Nephron progenitor cell (in vitro differentiated cells): Measurements from ENCODE around the gene GFER.
A peak's percentile ranks its signal among the peaks of the same experiment; 100 is the strongest.

ENCODE experiments used
- DNase-seq: peaks from one replicate; pipeline ENCODE4 v3.0.0; 2021
- H3K27ac Mint-ChIP-seq: 2 replicates; pipeline ENCODE4 v1.8.0; 2021; ENCODE audit warnings: mild to moderate bottlenecking, moderate library complexity, mixed read lengths
- H3K27me3 Mint-ChIP-seq: 2 replicates; pipeline ENCODE4 v1.8.0; 2021; ENCODE audit warnings: mild to moderate bottlenecking, low read depth, mixed read lengths; ENCODE audit not compliant: poor library complexity
- H3K36me3 Mint-ChIP-seq: 2 replicates; pipeline ENCODE4 v1.8.0; 2021; ENCODE audit warnings: low read depth, mixed read lengths
- H3K4me1 Mint-ChIP-seq: 2 replicates; pipeline ENCODE4 v1.8.0; 2021; ENCODE audit warnings: mixed read lengths
- H3K4me3 Mint-ChIP-seq: 2 replicates; pipeline ENCODE4 v1.8.0; 2021; ENCODE audit warnings: mild to moderate bottlenecking, moderate library complexity, mixed read lengths
- H3K9me3 Mint-ChIP-seq: 2 replicates; pipeline ENCODE4 v1.8.0; 2021; ENCODE audit warnings: mild to moderate bottlenecking, moderate library complexity, mixed read lengths
- TF ChIP-seq, protein P1 (sequence below): fragments of 200-600 bp; sonication (generic); IDR thresholded peaks from 2 replicates; pipeline ENCODE4 v1.5.0; 2021; ENCODE audit warnings: antibody characterized with exemption

GFER gene

DNA sequence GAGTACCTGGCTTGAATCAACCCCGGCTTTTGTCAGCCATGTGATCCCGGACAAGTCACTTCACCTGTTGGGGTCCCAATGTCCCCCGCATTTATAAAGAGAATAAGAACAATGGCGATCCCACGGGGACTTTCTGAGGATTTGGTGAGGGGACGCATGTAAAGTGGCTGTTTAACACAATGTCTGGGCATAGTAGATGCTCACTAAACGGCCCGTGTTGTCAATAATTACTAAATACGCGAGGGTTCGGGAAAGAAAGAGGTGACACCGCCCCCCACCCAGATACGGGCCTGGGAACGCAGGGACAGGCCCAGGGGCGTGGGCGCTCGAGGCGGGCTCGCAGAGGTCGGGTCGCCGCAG is 7.6 kb downstream of the GFER start:
- Mint-ChIP-seq H3K36me3 (peaks cover 19% of the 10 kb centered on the region), H3K4me3 (peak overlapping the region; percentile 52), H3K9me3 (no peaks in the 10 kb centered on the region), H3K27ac (no peak overlapping the region), H3K4me1 (peaks cover 16% of the 10 kb centered on the region), H3K27me3 (peaks cover 59% of the 10 kb centered on the region)
- DNase-seq, result no peak
- TF ChIP-seq, protein P1, sequence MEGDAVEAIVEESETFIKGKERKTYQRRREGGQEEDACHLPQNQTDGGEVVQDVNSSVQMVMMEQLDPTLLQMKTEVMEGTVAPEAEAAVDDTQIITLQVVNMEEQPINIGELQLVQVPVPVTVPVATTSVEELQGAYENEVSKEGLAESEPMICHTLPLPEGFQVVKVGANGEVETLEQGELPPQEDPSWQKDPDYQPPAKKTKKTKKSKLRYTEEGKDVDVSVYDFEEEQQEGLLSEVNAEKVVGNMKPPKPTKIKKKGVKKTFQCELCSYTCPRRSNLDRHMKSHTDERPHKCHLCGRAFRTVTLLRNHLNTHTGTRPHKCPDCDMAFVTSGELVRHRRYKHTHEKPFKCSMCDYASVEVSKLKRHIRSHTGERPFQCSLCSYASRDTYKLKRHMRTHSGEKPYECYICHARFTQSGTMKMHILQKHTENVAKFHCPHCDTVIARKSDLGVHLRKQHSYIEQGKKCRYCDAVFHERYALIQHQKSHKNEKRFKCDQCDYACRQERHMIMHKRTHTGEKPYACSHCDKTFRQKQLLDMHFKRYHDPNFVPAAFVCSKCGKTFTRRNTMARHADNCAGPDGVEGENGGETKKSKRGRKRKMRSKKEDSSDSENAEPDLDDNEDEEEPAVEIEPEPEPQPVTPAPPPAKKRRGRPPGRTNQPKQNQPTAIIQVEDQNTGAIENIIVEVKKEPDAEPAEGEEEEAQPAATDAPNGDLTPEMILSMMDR, result no peak

DNA sequence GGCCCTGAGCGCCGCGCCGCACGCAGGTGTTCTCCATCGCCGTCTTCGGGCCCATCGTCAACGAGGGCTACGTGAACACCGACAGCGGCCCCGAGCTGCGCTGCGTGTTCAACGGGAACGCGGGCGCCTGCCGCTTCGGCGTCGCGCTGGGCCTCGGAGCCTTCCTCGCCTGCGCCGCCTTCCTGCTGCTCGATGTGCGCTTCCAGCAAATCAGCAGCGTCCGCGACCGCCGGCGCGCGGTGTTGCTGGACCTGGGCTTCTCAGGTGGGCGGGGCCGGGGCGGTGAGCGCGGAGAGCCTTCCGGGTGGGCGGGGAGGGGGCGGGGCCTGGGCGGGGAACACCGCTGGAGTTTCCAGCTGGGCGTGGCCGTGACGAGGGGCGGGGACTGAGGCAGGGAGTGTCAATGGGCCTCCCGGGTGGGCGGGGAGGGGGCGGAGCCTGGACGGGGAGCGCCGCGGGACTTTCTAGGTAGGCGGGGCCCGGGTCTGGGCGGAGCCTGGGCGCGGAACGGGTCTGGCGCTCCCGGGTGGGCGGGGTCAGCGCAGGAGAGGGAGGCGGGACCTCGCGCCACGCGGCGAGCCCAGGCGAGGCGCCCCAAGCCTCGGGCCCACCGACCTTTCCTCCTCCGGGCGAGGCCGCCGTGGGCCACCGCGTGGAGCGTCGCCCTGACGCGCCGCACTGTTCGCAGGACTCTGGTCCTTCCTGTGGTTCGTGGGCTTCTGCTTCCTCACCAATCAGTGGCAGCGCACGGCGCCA is 8.1 kb downstream of the GFER start:
- peak; percentile 94 for DNase-seq
- Mint-ChIP-seq H3K27ac (no peak overlapping the region), H3K36me3 (peaks cover 14% of the 10 kb centered on the region), H3K9me3 (no peaks in the 10 kb centered on the region), H3K4me3 (no peak overlapping the region), H3K27me3 (peaks cover 54% of the 10 kb centered on the region), H3K4me1 (peaks cover 16% of the 10 kb centered on the region)
- TF ChIP-seq, protein P1, result no peak

DNA sequence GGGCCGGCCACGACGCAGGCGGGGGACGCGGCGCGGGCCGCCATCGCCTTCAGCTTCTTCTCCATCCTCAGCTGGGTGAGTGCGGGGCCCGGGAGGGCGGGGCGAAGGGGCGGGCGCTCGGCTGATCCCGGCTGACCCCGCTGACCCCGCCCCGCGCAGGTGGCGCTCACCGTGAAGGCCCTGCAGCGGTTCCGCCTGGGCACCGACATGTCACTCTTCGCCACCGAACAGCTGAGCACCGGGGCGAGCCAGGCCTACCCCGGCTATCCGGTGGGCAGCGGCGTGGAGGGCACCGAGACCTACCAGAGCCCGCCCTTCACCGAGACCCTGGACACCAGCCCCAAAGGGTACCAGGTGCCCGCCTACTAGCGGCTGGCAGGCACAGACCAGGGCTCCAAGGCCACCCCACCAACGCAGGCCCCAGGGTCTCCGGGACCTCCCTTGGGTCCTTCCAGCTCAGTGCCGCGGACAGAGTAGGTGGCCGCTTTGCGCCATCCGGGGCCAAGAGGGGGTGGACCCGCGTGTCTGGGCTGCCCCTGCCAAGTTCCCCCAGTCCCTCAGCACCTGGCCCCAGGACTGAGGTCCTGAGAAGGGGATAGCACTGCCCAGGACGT is 8.8 kb downstream of the GFER start:
- DNase-seq, result no peak
- no peak overlapping the region for H3K4me3 Mint-ChIP-seq
- peaks cover 50% of the 10 kb centered on the region for H3K27me3 Mint-ChIP-seq
- peaks cover 15% of the 10 kb centered on the region for H3K36me3 Mint-ChIP-seq
- H3K4me1 Mint-ChIP-seq, result peaks cover 16% of the 10 kb centered on the region
- H3K9me3 Mint-ChIP-seq, result no peaks in the 10 kb centered on the region
- TF ChIP-seq, protein P1, result no peak
- no peak overlapping the region for H3K27ac Mint-ChIP-seq

DNA sequence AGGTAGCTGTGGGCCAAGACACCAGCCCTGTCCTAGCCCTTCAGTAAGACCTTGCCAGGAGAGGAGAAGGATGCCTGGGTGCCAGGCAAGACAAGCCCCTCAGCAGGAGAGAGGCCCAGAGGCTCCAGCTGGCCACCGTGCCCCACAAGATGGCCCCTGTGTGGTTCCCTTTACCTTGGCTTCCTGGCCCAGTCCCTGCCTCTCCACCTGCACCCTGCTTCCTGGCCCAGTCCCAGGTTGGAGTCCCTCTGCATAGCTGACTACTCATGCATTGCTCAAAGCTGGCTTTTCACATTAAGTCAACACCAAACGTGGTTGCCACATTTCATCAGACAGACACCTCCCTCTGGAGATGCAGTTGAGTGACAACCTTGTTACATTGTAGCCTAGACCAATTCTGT is 9.7 kb downstream of the GFER start:
- H3K36me3 Mint-ChIP-seq, result peaks cover 18% of the 10 kb centered on the region
- H3K9me3 Mint-ChIP-seq, result no peaks in the 10 kb centered on the region
- DNase-seq, result no peak
- peaks cover 40% of the 10 kb centered on the region for H3K27me3 Mint-ChIP-seq
- H3K4me1 Mint-ChIP-seq, result peaks cover 12% of the 10 kb centered on the region
- no peak overlapping the region for H3K27ac Mint-ChIP-seq
- peak overlapping the region; percentile 44 for H3K4me3 Mint-ChIP-seq
- TF ChIP-seq, protein P1, result no peak

DNA sequence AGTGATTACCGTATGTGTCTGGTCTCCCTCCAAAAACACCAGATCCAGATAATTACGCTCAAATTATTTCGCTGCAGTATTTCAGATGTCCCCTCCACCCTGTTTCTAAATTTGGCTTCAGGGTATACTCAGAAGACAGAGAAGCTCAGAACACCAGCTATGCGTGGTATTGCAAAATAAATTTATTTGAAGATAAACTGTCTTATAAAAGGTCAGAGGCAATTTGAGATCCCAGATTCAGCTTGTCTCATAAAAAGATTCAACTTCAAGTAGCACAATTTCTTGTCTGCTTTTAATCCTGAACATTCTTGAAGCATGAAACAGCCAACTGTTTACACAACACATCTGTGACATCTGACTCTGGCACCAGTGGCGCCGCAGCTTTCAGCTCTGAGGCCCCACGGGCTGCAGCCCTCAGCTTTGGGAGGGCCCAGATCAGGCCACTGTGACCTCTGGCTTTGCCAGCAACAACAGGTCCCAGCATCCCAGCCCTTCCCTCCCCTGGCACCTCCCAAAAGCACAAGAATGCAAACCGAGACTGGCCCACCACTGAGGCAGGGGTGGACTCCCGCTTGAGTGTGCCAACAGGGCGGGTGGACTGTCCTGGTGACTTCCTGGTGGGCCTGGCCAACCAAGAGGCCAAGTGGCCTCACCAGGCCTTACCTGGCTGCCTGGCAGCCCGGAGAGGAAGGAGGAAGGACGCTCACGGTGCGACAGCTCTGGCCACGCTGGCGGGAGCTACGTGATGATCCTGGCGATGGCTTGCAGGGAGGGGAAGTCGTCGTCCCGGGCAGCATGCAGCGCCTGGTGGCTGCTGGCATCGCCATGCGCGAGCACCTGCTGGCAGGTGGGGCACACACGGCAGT is 13.7 kb downstream of the GFER start:
- peaks cover 28% of the 10 kb centered on the region for H3K36me3 Mint-ChIP-seq
- no peak overlapping the region for H3K4me3 Mint-ChIP-seq
- TF ChIP-seq, protein P1, result no peak
- no peak overlapping the region for H3K27ac Mint-ChIP-seq
- H3K4me1 Mint-ChIP-seq, result peaks cover 3% of the 10 kb centered on the region
- no peak for DNase-seq
- H3K9me3 Mint-ChIP-seq, result no peaks in the 10 kb centered on the region
- H3K27me3 Mint-ChIP-seq, result peaks cover 11% of the 10 kb centered on the region
